Measurements from ENCODE around the gene ZFHX3. TPM values are rescaled to one million over a fixed set of nuclear protein-coding genes. Genes with fewer than 3 reads are reported as not detected.

ZFHX3 gene
- total RNA-seq, 2 experiments from 2014 or later, result 0.38 to 0.43 TPM

DNA sequence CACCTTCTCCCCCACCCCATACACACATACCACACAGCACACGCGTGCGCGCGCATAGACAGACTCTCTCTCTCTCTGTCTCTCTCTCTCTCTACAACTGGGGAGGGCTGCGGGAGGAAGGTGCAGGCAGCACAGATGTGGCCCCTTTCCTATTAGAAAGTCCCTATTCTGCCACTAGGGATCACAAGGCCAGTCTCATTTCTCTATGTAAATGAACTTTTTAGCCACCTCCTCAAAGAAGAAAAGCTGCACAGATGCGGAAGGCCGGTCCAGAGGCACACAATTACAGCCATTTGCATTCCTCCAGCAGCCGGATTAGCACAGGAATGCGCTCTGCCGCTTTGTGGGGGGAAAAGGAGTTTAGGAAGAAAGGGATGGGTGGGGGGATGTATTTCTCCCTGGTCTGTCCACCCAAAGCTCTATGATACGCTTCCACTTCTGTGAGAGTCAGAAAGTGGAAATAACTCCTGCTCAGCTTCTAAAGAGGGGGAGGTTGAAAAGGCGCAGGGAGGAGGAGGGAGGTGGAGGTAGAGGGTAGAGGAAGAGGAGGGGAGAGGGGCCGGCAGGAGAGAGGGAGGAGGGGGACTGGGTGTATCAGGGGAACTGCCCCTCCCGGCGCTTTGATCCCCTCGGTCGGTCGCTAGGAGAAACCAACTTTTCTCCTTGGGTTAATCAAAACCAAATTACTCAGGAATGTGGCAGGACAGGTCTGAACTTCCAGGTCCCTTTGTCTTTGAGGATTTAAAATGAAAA lies 11.7 kb downstream of the ZFHX3 start:
- no peaks in the 10 kb centered on the region for H3K9me3 Mint-ChIP-seq
- H3K27me3 Mint-ChIP-seq, result peaks cover 17% of the 10 kb centered on the region
- ChIA-PET CTCF (interaction anchor here (0.6 kb wide), 1 partner anchor 1250 kb away, joined by 3 read pairs; no protein-coding TSS in a partner anchor), POLR2A (no interaction called here)
- no peaks in the 10 kb centered on the region for H3K36me3 Mint-ChIP-seq (ENCODE audit: low read depth)
- no peak for DNase-seq
- no peak overlapping the region for H3K4me3 Mint-ChIP-seq
- peaks cover 3% of the 10 kb centered on the region for H3K4me1 Mint-ChIP-seq
- H3K27ac Mint-ChIP-seq, result no peak overlapping the region

GRCh38 chr16:73034374-73034773 lies 13.6 kb downstream of the ZFHX3 start:
- Mint-ChIP-seq H3K36me3 (ENCODE audit: low read depth) (no peaks in the 10 kb centered on the region), H3K9me3 (no peaks in the 10 kb centered on the region), H3K27ac (no peak overlapping the region), H3K27me3 (peaks cover 17% of the 10 kb centered on the region), H3K4me3 (no peak overlapping the region), H3K4me1 (peaks cover 3% of the 10 kb centered on the region)
- CTCF ChIA-PET, result no interaction called here
- no peak for DNase-seq
- POLR2A ChIA-PET, result no interaction called here

- H3K9me3 Mint-ChIP-seq, result no peaks in the 10 kb centered on the region
Measured at GRCh38 chr16:73033271-73033998, 14.5 kb downstream of the ZFHX3 start.

GRCh38 chr16:73032541-73033270 lies 15.2 kb downstream of the ZFHX3 start:
- H3K4me1 Mint-ChIP-seq, result peaks cover 3% of the 10 kb centered on the region
- no peaks in the 10 kb centered on the region for H3K9me3 Mint-ChIP-seq
- H3K4me3 Mint-ChIP-seq, result no peak overlapping the region
- CTCF ChIA-PET, result no interaction called here
- POLR2A ChIA-PET, result no interaction called here
- H3K36me3 Mint-ChIP-seq (ENCODE audit: low read depth), result no peaks in the 10 kb centered on the region
- no peak for DNase-seq
- peaks cover 15% of the 10 kb centered on the region for H3K27me3 Mint-ChIP-seq
- no peak overlapping the region for H3K27ac Mint-ChIP-seq

More at GRCh38 chr16:73033271-73033998, 14.5 kb downstream of the ZFHX3 start:
- Mint-ChIP-seq H3K27ac (no peak overlapping the region), H3K36me3 (ENCODE audit: low read depth) (no peaks in the 10 kb centered on the region), H3K27me3 (peaks cover 17% of the 10 kb centered on the region), H3K4me3 (no peak overlapping the region), H3K4me1 (peaks cover 3% of the 10 kb centered on the region)
- ChIA-PET CTCF (no interaction called here), POLR2A (no interaction called here)
- no peak for DNase-seq

DNA sequence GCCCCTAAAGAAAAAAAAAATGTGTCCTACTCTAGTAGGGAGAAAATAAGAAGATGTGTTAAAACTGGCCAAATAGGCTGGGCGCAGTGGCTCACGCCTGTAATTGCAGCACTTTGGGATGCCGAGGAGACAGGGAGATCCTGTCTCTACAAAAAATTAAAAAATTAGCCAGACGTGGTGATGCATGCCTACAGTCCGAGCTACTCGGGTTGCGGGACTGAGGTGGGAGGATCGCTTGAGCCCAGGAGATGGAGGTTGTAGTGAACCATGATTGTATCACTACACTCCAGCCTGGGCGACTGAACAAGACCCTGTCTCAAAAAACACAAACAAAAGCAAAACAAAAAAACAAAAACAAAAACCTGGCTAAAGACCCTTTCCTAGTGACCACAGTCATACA lies 15.9 kb downstream of the ZFHX3 start:
- H3K27me3 Mint-ChIP-seq, result peaks cover 9% of the 10 kb centered on the region
- H3K4me1 Mint-ChIP-seq, result peaks cover 3% of the 10 kb centered on the region
- ChIA-PET CTCF (no interaction called here), POLR2A (no interaction called here)
- H3K4me3 Mint-ChIP-seq, result no peak overlapping the region
- no peak for DNase-seq
- no peak overlapping the region for H3K27ac Mint-ChIP-seq
- H3K9me3 Mint-ChIP-seq, result no peaks in the 10 kb centered on the region
- no peaks in the 10 kb centered on the region for H3K36me3 Mint-ChIP-seq (ENCODE audit: low read depth)

- Mint-ChIP-seq H3K36me3 (ENCODE audit: low read depth) (no peaks in the 10 kb centered on the region), H3K27ac (no peak overlapping the region), H3K9me3 (no peaks in the 10 kb centered on the region), H3K4me3 (no peak overlapping the region), H3K27me3 (peaks cover 5% of the 10 kb centered on the region), H3K4me1 (peaks cover 3% of the 10 kb centered on the region)
- ChIA-PET POLR2A (no interaction called here), CTCF (no interaction called here)
- no peak for DNase-seq
Measured at GRCh38 chr16:73031155-73031866, 16.6 kb downstream of the ZFHX3 start.

GRCh38 chr16:73028721-73029361 lies 19.1 kb downstream of the ZFHX3 start:
- ChIA-PET POLR2A (no interaction called here), CTCF (no interaction called here)
- Mint-ChIP-seq H3K27me3 (no peaks in the 10 kb centered on the region), H3K36me3 (ENCODE audit: low read depth) (no peaks in the 10 kb centered on the region), H3K9me3 (no peaks in the 10 kb centered on the region), H3K4me3 (no peak overlapping the region), H3K27ac (no peak overlapping the region), H3K4me1 (no peaks in the 10 kb centered on the region)
- no peak for DNase-seq

- POLR2A ChIA-PET, result no interaction called here
- no peak overlapping the region for H3K4me3 Mint-ChIP-seq
- H3K27me3 Mint-ChIP-seq, result no peaks in the 10 kb centered on the region
- no peaks in the 10 kb centered on the region for H3K4me1 Mint-ChIP-seq
- H3K9me3 Mint-ChIP-seq, result no peaks in the 10 kb centered on the region
- no peak overlapping the region for H3K27ac Mint-ChIP-seq
- no peak for DNase-seq
- H3K36me3 Mint-ChIP-seq (ENCODE audit: low read depth), result no peaks in the 10 kb centered on the region
- CTCF ChIA-PET, result no interaction called here
Measured at GRCh38 chr16:73028263-73028662, 19.7 kb downstream of the ZFHX3 start.

DNA sequence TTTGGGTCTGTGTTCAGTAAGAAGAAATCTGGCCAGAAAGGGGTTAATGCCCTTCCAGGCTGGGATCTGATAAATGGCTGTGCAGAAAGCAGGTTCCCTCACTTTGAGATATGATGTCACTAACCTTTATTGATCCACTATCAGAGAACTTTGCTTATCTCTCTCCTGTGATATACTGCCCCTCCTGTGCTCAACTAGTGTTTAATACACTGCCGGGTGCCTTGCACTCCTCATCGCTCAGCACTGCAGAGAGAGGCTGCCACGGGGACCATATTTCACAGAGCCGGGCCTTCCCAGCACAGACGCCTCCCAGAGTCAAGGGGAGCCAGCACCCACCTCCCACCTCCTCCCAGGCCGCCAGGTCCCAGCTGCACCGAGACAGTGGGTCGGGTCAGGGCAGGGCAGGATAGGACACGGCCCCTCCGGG lies 20.2 kb downstream of the ZFHX3 start:
- H3K9me3 Mint-ChIP-seq, result no peaks in the 10 kb centered on the region
- H3K27ac Mint-ChIP-seq, result no peak overlapping the region
- no peak for DNase-seq
- no peaks in the 10 kb centered on the region for H3K36me3 Mint-ChIP-seq (ENCODE audit: low read depth)
- H3K4me1 Mint-ChIP-seq, result no peaks in the 10 kb centered on the region
- ChIA-PET CTCF (no interaction called here), POLR2A (no interaction called here)
- H3K27me3 Mint-ChIP-seq, result no peaks in the 10 kb centered on the region
- H3K4me3 Mint-ChIP-seq, result no peak overlapping the region

DNA sequence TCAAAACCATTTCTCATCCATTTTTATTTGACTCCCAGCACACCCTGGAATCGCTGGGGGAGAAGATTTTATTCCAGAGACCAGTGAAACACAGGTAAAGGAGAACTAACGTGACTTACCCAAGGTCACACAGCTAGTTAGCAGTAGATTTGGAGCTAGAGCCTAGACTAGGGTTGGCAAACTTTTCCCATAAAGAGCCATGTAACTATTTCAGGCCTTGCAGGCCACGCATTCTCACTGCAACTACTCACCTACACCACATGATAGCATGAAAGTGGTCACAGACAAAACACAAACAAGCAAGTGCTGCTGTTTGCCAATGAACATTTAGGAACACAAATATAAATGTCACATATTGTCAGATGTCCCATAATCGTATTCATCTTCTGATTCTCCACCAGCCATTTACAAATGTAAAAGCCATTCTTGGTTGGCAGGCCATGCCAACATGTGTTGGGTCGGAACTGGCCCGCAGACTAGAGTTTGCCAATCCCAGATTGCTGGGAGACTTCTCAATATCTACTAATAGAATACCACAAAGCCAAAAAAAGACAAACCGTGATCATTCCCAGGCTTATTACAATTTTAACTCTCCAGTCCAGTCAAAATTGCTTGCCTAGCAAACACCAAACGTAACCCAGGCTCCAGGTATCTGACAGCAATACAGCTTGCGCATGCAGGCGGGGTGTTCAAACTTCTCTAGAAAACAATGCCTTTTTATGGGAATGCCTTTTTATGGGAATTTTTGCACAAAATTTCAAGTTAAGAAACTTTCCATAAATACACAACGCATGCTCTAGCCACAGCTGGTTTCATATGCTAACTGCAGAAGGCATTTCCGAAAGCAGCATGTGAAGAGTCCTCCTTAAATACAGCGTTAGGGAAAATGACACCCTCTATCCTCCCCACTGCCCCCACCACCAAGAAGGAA lies 20.9 kb downstream of the ZFHX3 start:
- Mint-ChIP-seq H3K4me1 (no peaks in the 10 kb centered on the region), H3K27ac (no peak overlapping the region), H3K36me3 (ENCODE audit: low read depth) (no peaks in the 10 kb centered on the region), H3K27me3 (no peaks in the 10 kb centered on the region), H3K9me3 (no peaks in the 10 kb centered on the region), H3K4me3 (no peak overlapping the region)
- no peak for DNase-seq
- CTCF ChIA-PET, result interaction anchor here (0.5 kb wide), 1 partner anchor 70 kb away, joined by 3 read pairs; no protein-coding TSS in a partner anchor
- POLR2A ChIA-PET, result no interaction called here

DNA sequence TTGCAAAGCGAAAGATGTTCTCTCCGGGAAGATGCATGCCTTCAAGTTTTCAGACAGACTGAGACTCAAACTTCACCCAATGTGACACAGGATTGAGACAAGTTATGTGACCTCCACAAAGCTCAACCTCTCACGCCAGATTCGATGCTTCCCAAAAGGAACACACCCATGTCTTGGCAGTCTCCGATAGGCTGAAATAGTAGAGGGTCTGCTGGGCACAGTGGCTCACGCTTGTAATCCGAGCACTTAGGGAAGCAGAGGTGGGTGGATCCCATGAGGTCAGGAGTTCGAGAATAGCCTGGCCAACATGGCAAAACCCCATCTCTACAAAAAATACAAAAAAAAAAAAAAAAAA lies 22.1 kb downstream of the ZFHX3 start:
- Mint-ChIP-seq H3K4me1 (no peaks in the 10 kb centered on the region), H3K27ac (no peak overlapping the region), H3K27me3 (no peaks in the 10 kb centered on the region), H3K36me3 (ENCODE audit: low read depth) (no peaks in the 10 kb centered on the region), H3K4me3 (no peak overlapping the region), H3K9me3 (no peaks in the 10 kb centered on the region)
- DNase-seq, result no peak
- ChIA-PET CTCF (no interaction called here), POLR2A (no interaction called here)

Data from activated CD4-positive, alpha-beta memory T cell treated with anti-CD3 and anti-CD28 coated beads, Interleukin-2, amount 10 ng/mL, durations not matched to agents 7 days and 5 days (primary cell).